ENCODE measurements around the gene DOCK6. TPM values are rescaled to one million over a fixed set of nuclear protein-coding genes. Genes with fewer than 3 reads are reported as not detected.

Gene DOCK6
- total RNA-seq, 1 experiment from 2014 or later = 88.8 TPM

- peaks cover 7% of the 10 kb centered on the region for H3K4me1 Mint-ChIP-seq
- CTCF ChIA-PET = interaction anchor here (1.0 to 1.4 kb wide), 3 partner anchors 27 to 92 kb away, joined by 3 to 4 read pairs (median 4); partner anchors contain the start of gene EPOR
- POLR2A ChIA-PET = no interaction called here
- H3K9me3 Mint-ChIP-seq = no peaks in the 10 kb centered on the region
- no peaks in the 10 kb centered on the region; the same call in 1 of the 2 replicates for H3K27me3 Mint-ChIP-seq (ENCODE audit: low read depth)
- no peaks in the 10 kb centered on the region for H3K36me3 Mint-ChIP-seq
- no peak overlapping the region for H3K27ac Mint-ChIP-seq
- DNase-seq (ENCODE audit: low spot score) = no peak
- no peak for TF ChIP-seq KAT7 (CRISPR knock-in tag; IDR thresholded peaks at IDR 0.05; ENCODE audit: borderline replicate concordance)
- no peak for TF ChIP-seq MAX (CRISPR knock-in tag; IDR thresholded peaks at IDR 0.05)
- no peak for TF ChIP-seq CBFB (CRISPR knock-in tag; IDR thresholded peaks at IDR 0.05; ENCODE audit: low read depth)
- no peak for TF ChIP-seq ZNF671 (CRISPR knock-in tag; IDR thresholded peaks at IDR 0.05)
- no peak for TF ChIP-seq ZNF281 (CRISPR knock-in tag; IDR thresholded peaks at IDR 0.05)
- no peak for TF ChIP-seq GTF2I (CRISPR knock-in tag; conservative IDR thresholded peaks at IDR 0.05)
- no peak for TF ChIP-seq E2F4 (CRISPR knock-in tag; IDR thresholded peaks at IDR 0.05; ENCODE audit: borderline replicate concordance, low read depth)
- no peak for TF ChIP-seq NFATC4 (CRISPR knock-in tag; IDR thresholded peaks at IDR 0.05)
- no peak for TF ChIP-seq MYBL2 (CRISPR knock-in tag; IDR thresholded peaks at IDR 0.05)
- no peak for TF ChIP-seq ZNF219 (CRISPR knock-in tag; IDR thresholded peaks at IDR 0.05; ENCODE audit: borderline replicate concordance)
- TF ChIP-seq NR1H2 (CRISPR knock-in tag; IDR thresholded peaks at IDR 0.05) = no peak
- no peak for TF ChIP-seq ATF1 (CRISPR knock-in tag; IDR thresholded peaks at IDR 0.05)
- TF ChIP-seq TEAD1 (CRISPR knock-in tag; IDR thresholded peaks at IDR 0.05) = no peak
- no peak for TF ChIP-seq NFYB (CRISPR knock-in tag; conservative IDR thresholded peaks at IDR 0.05; ENCODE audit: low read depth)
- TF ChIP-seq HMGXB4 (CRISPR knock-in tag; IDR thresholded peaks at IDR 0.05) = no peak
- no peak for TF ChIP-seq ELF4 (CRISPR knock-in tag; IDR thresholded peaks at IDR 0.05; ENCODE audit: low read depth)
- TF ChIP-seq FOXP1 (CRISPR knock-in tag; IDR thresholded peaks at IDR 0.05; ENCODE audit: borderline replicate concordance) = no peak
- TF ChIP-seq JAZF1 (CRISPR knock-in tag; IDR thresholded peaks at IDR 0.05) = no peak
- ATAC-seq = no peak
- no peak overlapping the region for H3K4me3 Mint-ChIP-seq
Observed at GRCh38 chr19:11291991-11292390, 29.7 kb upstream of the DOCK6 start.

- CTCF ChIA-PET = interaction anchor here (1.0 to 1.3 kb wide), 2 partner anchors 48 to 70 kb away, joined by 3 to 8 read pairs; no protein-coding TSS in a partner anchor
- no peak overlapping the region for H3K27ac Mint-ChIP-seq
- no peak overlapping the region for H3K4me3 Mint-ChIP-seq
- DNase-seq (ENCODE audit: low spot score) = no peak
- peaks cover 7% of the 10 kb centered on the region for H3K4me1 Mint-ChIP-seq
- POLR2A ChIA-PET = no interaction called here
- no peak for ATAC-seq
- no peaks in the 10 kb centered on the region for H3K36me3 Mint-ChIP-seq
- no peaks in the 10 kb centered on the region; the same call in 1 of the 2 replicates for H3K27me3 Mint-ChIP-seq (ENCODE audit: low read depth)
- TF ChIP-seq ATF6 (CRISPR knock-in tag; IDR thresholded peaks at IDR 0.05) = no peak
- TF ChIP-seq MXD4 (CRISPR knock-in tag; IDR thresholded peaks at IDR 0.05; ENCODE audit: borderline replicate concordance) = no peak
- TF ChIP-seq NFYB (CRISPR knock-in tag; conservative IDR thresholded peaks at IDR 0.05; ENCODE audit: low read depth) = no peak
- H3K9me3 Mint-ChIP-seq = no peaks in the 10 kb centered on the region
Observed at GRCh38 chr19:11291415-11291814, 29.1 kb upstream of the DOCK6 start.

Data from WTC11 (cell line).